HPDE6-E6E7 (cell line): ENCODE results near the gene BSN.

Experiments used
- DNase-seq: peaks from one replicate; pipeline ENCODE4 v3.0.0; 2011; ENCODE audit warnings: missing footprints; ENCODE audit errors: extremely low spot score

Gene BSN

DNA sequence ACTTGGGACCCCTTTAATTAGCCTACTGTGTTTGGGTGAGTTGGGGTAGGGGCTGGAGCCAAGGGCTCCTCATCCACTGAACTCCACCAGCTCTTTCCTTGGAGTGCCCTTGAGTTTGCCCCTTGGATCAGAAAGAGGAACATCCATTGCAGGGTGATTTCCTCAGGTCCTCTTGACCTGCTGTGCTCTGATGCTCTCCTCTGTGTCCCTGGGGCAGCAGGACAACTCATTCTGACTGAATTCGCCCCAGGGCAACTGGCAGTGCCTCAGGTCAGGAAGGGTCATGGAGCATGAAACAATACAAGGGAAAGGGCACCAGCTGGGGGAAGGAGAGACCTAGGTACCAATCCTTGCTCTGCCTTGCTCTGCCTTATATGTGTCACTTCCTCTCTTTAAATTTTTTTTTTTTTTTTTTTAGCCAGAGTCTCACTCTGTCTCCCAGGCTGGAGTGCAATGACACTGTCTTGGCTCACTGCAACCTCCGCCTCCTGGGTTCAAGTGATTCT lies 47.8 kb downstream of the BSN start:
- DNase-seq, result no peak

DNA sequence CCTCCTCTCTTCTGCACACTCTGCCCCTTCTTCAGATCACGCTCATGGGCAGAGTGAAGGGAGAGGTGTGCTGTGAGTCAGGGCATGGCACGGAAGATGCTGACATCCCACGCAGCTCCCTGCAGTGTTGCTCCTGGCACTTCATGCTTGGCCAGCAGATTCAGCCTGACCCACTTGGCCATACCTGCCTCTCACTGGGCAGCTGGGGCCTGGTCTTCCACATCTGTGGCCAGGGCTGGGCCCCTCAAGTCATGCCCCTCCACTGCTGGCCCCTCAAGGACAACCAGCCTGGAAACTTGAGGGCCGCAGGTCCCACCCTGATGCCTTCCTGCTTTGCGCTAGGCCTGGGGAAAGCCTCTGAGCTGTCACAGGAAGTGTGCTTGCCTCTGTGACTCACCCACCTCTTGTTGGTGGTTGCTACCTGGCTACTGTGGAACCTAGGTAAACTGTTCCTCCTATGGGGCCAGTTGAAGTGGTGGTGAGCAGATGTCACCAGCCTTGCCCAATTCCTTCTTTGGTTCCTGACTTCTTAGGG lies 48.7 kb downstream of the BSN start:
- peak; percentile 23 for DNase-seq

DNA sequence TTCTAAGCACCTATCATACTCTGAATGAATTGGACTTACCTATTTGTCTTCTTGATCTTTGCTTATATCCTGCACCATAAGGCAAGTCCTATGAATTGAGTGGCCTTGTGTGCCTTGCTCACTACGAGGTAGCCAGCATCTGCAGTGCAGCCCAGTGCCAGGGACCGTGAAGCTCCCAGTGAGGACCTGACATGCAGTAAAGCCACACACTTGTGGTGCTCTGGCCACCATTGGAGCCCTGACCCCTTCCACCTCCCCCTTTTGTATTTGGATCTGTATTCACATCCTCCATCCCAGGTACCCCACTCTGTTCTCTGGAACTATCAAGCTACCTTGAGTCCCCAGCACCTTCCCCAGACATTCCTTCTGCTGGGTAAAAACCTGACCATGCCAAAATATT lies 52.1 kb downstream of the BSN start:
- DNase-seq, result no peak

DNA sequence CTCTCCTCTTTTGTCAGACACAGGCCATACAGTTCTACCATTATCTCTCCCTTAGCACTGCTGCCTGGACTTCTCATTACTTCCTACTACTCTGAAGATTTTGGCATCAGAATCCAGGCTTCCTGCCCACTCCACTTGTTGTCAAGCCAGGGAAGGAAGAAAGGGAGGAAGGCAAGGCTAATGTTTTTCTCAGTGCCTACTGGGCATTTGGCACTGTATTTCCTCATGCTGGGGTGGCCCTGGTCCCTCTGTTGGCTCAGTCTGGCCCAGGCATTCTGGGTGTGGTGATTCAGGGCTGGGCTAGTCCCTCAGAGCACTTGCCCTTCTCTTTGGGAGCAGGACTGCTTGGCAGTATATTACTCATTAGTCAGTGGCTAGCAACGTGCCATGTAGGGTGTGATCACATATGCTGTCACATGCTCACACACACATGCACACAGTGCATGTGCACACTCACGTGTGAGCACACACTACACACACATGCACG lies 52.9 kb downstream of the BSN start:
- no peak for DNase-seq

DNA sequence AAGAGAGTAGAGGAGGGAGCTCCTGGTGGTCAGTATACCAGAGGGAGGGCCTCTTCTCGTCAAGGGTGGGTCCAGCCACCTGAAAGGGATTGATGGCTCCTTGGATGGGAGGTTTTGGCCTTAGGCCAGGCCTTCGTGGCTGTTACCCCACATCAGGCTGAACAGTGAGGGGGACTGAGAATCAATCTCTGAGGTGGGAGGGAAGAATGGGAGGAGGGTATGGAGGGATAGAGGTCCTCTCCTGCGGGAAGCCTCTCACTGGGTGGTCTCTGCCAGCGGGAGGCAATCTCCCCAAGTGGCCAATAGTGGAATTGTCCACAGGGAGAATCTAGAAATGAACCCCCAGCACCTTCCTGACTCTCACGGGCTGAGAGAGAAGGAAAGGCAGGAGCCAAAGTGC lies 53.5 kb downstream of the BSN start:
- DNase-seq, result no peak

DNA sequence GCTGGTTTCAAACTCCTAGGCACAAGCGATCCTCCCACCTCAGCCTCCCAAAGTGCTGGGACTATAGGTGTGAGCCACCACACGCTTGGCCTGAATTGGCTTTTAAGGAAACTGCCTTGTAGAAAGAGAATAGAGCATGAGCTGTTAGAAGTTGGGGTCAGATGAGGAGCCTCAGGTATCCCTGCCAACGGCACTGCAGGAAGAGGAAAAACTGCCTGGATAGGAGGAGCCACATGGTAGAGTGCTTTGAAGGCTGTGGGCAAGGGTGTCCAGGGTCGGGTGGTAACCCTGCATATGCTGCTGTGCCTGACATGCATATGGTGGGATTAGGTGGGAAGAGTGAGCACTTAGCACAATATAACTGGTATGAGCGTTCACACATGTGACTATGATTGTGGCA lies 55.0 kb downstream of the BSN start:
- no peak for DNase-seq

DNA sequence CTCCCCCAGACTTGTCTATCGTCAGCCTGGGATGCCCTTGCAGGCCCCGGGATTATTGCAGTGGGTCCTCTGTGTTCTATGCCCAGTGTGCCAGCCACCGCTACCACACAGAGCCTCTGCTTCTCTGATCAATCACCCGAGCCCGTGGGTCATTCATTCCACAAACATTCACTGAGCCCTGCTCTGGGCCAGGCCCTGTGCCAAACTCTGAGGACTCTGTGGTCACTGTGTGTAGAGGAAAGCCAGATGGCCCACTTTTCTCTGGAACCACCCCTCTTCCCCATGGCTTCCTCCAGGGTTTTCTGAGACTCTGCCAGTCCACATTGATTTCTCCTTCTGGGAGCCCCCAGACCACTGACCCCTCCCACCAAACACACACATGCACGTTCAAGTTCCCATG lies 55.5 kb downstream of the BSN start:
- DNase-seq, result no peak

DNA sequence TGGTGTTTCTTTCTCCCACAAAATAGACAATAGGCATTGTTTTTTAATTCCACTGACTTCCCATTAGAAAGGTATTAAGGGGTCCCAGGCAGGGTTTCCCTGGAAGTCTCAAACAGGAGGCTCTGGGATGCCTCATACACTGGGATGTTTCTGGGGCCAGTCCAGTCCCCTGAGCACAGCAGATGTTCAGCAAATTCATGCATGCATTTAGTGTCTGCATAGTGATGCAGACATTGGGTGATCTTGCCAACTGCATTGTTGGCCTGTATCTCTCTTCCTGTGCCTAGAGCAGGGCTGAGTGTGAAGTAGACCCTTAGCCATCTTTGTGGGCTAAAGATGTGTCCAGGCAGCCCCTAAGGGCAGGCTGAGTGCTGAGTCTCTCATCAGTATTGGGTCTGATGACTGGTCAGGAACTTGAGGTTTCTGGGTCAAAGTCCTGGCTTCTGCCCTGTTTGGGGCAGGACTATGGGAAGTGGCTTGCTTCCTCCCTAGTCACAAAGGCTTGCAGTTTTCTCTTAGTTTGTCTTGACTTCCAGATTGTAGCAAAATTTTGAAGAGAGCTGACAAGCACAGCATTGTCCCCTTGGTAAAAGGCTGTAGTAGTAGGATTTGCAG lies 56.5 kb downstream of the BSN start:
- no peak for DNase-seq

DNA sequence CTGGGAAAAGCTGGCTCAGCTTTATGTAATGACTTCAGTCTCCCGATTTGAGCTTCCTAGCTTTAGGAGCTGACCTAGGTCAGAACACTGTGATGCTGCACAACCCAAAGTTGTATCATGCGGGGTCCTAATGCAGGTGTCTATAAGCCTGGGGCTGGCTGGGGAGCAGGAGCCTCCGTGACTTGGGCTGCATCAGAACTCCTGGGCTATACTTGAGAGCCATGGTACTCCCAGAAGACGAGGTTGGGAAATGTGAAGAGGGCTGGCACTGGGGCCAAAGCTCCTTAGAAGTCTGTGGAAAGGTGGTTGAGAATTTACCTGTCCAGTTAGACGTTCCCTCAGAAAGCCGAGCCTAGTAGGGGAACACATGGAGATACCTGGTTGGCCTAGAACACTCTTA lies 57.0 kb downstream of the BSN start:
- no peak for DNase-seq

DNA sequence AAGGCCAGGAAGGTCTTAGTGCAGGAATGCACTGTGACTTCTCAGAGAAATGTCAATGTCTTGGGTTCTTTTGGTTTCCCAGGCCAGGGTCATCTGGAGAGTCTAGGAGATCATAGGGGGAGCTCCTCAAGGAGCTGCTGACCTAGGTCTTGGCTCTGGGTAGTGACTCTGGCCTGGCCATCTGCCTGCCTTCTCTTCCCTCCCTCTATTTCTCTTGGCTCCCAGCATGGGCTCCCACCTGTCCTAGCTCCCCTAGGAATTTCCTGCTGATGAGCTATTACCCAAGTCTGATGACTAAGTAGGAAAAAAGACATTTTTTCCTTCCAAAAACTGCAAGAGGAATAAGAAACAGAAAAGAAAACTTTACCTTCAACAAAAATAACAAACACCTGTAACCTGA lies 57.4 kb downstream of the BSN start:
- no peak for DNase-seq

DNA sequence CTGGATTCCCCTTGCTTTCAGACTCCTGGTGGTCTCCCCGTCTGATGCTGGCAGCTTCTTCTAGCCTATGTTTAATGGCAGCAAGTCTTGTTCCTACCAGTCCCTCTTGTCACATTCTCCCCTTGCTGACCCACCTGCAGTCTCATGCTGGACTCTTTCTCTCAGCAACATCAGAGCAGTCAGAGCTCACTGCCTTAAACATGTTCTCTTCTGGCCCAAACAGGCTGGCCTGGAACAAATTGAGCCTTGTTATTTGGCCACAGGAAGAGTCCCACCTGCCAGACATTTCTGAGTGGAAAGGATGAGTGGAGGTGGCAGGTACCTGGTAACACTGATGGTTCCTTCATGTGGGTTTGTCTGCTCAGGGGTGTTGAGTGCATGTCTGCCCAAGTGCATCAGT lies 60.7 kb downstream of the BSN start:
- DNase-seq, result no peak

DNA sequence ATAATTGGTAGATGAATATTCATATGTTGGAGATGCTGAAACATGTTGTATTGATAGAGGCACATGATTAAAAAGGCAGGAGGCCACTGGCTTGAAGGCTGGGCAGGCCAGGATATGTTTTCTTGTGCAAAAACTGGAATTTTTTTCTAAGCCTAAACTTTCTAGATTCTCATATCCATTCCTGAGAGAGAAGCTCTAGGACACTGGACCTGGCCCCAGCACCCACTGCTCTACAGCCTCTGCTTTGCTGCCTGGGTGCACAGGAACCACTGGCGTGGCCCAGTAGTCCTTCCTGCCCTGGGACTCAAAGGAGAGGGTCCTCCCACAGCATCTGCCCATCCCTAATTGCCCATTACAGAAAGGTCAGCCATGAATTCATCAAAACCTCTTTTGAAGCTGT lies 61.8 kb downstream of the BSN start:
- DNase-seq, result no peak

DNA sequence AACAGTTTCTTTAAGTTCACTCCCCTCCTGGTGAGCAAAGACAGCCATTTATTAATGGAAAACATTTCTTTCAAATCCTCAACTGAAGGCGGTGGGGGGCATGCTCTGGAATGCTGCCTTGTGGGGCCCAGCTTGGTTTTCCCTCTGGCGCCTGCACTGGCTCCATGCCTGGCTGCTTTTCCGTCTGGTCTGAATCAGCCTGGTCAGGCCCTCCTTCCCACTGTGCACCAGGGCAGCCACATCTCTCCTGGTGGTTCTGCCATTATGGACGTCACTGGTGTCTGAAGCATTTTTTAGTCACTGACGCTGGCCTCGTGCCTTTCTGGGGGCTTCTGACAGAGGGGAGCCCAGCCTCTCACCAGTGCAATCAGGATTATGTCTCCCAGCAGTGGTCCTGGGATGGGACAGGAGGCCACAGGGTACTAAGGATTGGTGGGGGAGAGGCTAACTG lies 62.2 kb downstream of the BSN start:
- no peak for DNase-seq

DNA sequence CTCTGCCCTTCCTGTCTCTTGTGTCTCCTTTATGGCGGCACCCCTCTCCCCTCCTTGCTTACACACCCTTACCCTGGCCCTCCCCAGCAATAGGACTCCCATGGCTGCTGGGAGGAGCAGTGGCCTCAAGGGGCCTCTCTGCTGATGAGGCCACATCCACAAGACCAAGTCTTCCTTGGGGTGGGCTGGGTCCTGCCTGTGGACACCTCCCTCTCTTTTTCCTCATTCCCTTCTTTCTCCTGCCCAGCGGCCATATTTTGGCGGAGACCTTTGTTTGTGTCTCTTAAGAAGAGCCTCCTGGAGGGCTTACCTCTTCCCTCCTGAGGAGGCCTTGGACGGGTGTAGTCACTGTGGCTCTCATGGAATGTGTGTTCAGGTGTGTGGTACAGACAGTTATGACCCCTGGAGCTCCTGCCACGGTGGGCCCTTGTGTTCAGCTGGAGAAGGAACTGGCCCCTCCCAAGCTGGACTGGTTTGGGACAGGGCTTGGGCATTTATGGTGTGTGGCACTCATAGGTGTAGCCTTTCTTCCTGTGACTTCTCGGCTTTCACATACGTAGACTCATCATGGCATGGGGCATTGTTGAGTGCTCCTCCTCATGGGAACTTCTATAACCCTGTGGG lies 63.2 kb downstream of the BSN start:
- DNase-seq, result no peak

DNA sequence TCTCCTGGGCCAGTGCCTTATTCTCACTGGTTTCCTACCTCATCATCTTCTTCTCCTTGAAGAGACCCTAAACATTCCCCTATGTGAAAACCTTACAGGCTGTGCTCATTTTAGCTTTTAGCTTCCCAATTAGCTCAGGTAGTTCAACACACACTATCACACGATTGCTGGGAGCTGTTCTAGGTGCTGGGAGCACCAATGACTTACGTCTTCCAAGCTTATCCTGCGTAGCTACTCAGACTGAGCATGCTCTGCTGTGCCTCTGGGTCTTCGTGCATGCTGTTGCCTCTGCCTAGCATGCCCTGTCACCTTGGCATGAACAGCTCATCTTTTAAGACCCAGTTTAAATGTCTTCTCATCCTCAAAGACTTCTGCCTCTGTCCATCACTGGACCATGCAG lies 64.1 kb downstream of the BSN start:
- no peak for DNase-seq

DNA sequence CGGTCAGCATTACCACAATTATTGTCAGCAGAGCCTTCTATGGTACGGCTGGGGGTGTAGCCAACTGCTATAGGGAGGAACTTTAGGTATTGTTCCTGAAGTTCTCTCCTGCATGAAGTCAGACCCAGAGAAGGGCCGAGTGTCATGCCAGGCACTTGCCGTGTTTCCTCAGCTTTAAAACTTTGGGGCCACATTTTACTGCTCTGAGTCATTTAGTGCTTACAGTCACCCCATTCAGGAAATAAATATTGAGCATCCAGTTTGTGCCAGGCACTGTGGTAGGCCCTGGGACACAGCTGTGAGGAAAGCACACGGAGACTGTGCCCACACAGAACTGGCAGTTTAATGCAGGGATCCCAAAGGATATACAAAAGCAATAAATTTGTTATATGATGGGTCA lies 65.4 kb downstream of the BSN start:
- no peak for DNase-seq

DNA sequence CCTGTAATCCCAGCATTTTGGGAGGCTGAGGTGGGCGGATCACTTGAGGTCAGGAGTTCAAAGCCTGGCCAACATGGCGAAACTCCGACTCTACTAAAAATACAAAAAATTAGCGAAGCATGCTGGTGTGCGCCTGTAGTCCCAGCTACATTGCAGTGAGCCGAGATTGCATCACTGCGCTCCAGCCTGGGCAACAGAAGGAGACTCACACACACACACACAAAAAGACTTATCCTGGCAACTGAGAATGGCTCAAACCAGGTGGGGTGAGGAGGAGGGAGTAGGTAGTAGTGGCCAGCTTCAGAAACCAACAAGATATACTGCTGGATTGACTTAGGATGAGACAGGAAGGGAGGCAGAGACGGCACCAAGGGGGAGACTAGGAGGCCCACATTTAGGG lies 66.5 kb downstream of the BSN start:
- DNase-seq, result no peak

DNA sequence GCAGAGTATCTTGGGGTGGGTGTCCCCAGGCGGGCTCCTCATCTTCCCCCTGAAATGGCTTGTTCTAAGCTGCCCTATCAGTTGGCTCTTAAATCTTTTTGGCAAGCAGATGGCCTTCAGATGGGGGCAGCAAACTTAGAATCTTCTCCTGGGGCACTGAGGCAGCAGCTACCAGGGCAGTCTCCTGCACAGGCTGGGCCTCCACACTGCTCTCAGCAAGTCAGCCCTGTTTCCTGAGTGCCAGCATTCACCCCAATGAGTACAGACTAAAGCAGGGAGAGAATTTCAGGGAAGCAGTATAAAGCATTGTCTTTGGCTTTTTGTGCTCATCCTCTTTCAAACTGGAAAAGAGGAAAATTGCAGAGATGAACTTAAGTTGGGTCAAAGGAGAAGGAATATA lies 68.8 kb downstream of the BSN start:
- DNase-seq, result no peak

DNA sequence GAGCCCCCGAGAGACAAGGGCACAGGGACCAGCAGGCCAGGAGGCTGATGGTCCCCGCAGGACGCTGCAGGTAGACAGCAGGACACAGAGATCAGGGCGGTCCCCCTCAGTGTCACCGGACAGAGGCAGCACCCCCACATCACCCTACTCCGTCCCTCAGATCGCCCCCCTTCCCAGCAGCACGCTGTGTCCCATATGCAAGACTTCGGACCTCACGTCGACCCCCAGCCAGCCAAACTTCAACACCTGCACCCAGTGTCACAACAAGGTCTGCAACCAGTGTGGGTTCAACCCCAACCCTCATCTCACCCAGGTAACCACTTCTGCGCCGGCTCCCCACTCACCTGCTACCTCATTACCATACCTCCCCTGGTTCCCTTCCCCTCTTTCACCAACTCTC lies 70.8 kb downstream of the BSN start:
- no peak for DNase-seq

DNA sequence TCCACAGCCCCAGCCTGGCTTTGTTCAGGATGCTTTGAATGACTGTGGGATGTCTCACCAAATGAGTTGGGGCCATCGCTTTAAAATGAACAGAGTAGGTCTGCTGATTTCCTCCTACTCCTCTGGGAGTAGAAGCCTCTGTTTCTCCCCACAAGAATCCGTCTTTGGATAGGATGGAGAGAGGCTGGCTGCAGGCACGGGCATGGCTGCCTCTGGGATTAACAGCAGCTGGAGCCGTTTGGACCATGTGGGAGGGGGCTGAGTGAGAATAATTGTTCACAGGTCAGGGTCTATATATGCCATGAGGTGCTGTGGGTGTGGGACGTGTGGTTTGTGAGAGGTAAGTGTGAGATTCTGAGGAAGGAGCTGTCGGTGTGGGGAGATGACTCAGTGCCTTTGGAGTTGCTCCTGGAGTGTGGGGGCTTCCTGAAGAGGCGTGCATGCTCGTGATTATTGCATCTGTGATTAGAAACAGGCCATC lies 71.9 kb downstream of the BSN start:
- DNase-seq, result no peak

DNA sequence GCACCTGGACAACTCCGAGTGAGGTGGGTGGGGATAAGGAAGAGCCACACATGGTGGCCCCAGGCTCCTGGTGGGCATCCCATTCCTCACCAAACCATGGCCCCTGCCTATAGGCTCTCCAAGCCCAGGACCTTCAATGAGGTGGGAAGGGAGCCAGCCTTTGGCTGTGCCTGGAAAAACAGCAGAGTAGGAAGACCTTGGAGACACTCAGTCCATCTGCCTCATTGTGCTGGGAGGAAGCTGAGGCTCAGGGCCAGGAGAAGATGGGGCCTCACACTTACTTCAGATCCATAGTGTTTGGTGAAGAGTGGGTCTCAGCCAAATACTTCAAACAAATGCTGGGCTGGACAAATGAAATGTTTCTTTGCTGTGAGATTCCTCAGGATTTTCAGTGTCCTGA lies 72.5 kb downstream of the BSN start:
- DNase-seq, result no peak

DNA sequence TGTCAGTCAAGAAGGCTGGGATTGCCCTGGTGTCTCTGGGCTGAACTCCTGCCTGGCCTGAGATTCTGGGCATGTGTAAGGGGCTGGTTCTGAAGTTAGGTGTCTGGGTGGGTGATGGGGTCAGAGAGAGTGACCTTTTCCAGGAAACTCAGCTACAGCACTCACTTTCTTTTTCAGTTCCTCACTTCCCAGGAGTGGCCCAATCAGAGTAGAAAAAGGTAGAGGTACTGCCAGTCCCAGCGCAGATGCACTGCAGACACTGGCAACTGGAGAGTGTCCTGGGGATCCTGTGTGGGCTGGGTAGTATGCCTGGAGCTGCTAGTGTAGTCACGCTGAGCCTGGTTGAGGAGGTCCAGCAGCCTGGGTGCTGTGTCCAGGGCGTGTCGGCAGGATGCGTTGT lies 73.4 kb downstream of the BSN start:
- DNase-seq, result no peak

DNA sequence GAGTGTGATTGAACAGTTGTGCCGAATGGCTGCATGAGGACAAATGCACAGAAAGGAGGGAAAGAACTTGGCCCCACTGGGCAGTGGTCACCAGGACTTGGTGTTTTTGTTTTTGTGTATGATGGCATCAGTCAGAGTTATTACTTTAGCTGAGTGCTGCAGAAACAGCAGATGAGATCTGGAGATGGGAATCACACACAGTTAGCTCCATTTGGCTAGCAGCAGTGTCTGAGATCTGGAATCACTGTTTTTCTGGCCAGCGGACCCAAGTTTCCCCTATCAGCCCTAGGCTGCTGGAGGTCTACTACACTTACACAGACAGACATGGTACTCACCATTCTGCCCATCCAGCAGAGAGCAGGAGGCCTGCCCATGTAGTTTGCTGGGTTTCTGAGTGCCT lies 74.0 kb downstream of the BSN start:
- no peak for DNase-seq
